ENCODE measurements around the gene CDK5.

CDK5 gene

GRCh38 chr7:151032936-151033863 lies 24.5 kb downstream of the CDK5 start:
- no peak overlapping the region for H2AFZ ChIP-seq (ENCODE audit: low read depth, low read length)
- TF ChIP-seq EZH2phosphoT487 (IDR thresholded peaks at IDR 0.05; ENCODE audit: low read depth) (no peak), CTCF (IDR thresholded peaks at IDR 0.05; ENCODE audit: low read depth, low read length) (no peak)
- peaks cover 11% of the 10 kb centered on the region for H3K79me2 ChIP-seq (ENCODE audit: low read length)
- H3K4me1 ChIP-seq (ENCODE audit: low read length), result peaks cover 3% of the 10 kb centered on the region; the same call in 1 of the 2 replicates
- H3K4me2 ChIP-seq (ENCODE audit: low read length), result no peak overlapping the region
- no peak overlapping the region for H3K27ac ChIP-seq (ENCODE audit: low read length)
- no peak overlapping the region for H3K4me3 ChIP-seq (ENCODE audit: low read length)
- H4K20me1 ChIP-seq (ENCODE audit: insufficient read depth, low read length), result no peaks in the 10 kb centered on the region
- H3K9ac ChIP-seq (ENCODE audit: low read length), result no peak overlapping the region
- no peaks in the 10 kb centered on the region for H3K27me3 ChIP-seq (ENCODE audit: low read depth, low read length)
- H3K36me3 ChIP-seq (replicated peaks; ENCODE audit: low read depth, low read length), result no peaks in the 10 kb centered on the region
- H3K9me3 ChIP-seq (ENCODE audit: insufficient read depth, low read length), result no peaks in the 10 kb centered on the region

GRCh38 chr7:151031011-151031410 lies 26.7 kb downstream of the CDK5 start:
- H3K36me3 ChIP-seq (replicated peaks; ENCODE audit: low read depth, low read length), result no peaks in the 10 kb centered on the region
- H3K79me2 ChIP-seq (ENCODE audit: low read length), result peaks cover 11% of the 10 kb centered on the region
- peaks cover 10% of the 10 kb centered on the region for H3K4me1 ChIP-seq (ENCODE audit: low read length)
- no peak overlapping the region for H3K4me3 ChIP-seq (ENCODE audit: low read length)
- H4K20me1 ChIP-seq (ENCODE audit: insufficient read depth, low read length), result no peaks in the 10 kb centered on the region
- H3K4me2 ChIP-seq (ENCODE audit: low read length), result no peak overlapping the region
- no peaks in the 10 kb centered on the region for H3K27me3 ChIP-seq (ENCODE audit: low read depth, low read length)
- no peaks in the 10 kb centered on the region for H3K9me3 ChIP-seq (ENCODE audit: insufficient read depth, low read length)
- no peak overlapping the region for H3K27ac ChIP-seq (ENCODE audit: low read length)
- no peak overlapping the region for H3K9ac ChIP-seq (ENCODE audit: low read length)
- no peak for TF ChIP-seq CTCF (IDR thresholded peaks at IDR 0.05; ENCODE audit: low read depth, low read length)
- no peak for TF ChIP-seq EZH2phosphoT487 (IDR thresholded peaks at IDR 0.05; ENCODE audit: low read depth)
- H2AFZ ChIP-seq (ENCODE audit: low read depth, low read length), result no peak overlapping the region

GRCh38 chr7:151028948-151029501 lies 28.7 kb downstream of the CDK5 start:
- H3K27me3 ChIP-seq (ENCODE audit: low read depth, low read length), result no peaks in the 10 kb centered on the region
- peak overlapping the region; percentile 74 for H3K9ac ChIP-seq (ENCODE audit: low read length)
- no peak for TF ChIP-seq EZH2phosphoT487 (IDR thresholded peaks at IDR 0.05; ENCODE audit: low read depth)
- TF ChIP-seq CTCF (IDR thresholded peaks at IDR 0.05; ENCODE audit: low read depth, low read length), result no peak
- peak overlapping the region; percentile 74 for H3K4me2 ChIP-seq (ENCODE audit: low read length)
- peaks cover 10% of the 10 kb centered on the region for H3K4me1 ChIP-seq (ENCODE audit: low read length)
- H3K4me3 ChIP-seq (ENCODE audit: low read length), result peak overlapping the region; percentile 91
- H3K79me2 ChIP-seq (ENCODE audit: low read length), result peaks cover 11% of the 10 kb centered on the region
- H2AFZ ChIP-seq (ENCODE audit: low read depth, low read length), result 0 out of 2 replicates have a peak overlapping the region, but pooled peaks have one; percentile 73
- no peaks in the 10 kb centered on the region for H4K20me1 ChIP-seq (ENCODE audit: insufficient read depth, low read length)
- no peaks in the 10 kb centered on the region for H3K9me3 ChIP-seq (ENCODE audit: insufficient read depth, low read length)
- no peaks in the 10 kb centered on the region for H3K36me3 ChIP-seq (replicated peaks; ENCODE audit: low read depth, low read length)
- no peak overlapping the region for H3K27ac ChIP-seq (ENCODE audit: low read length)
